ENCODE results near the gene BRD3OS. TPM values are rescaled to one million over a fixed set of nuclear protein-coding genes. Genes with fewer than 3 reads are reported as not detected.
A peak's percentile ranks its signal among the peaks of the same experiment; 100 is the strongest.

Gene BRD3OS
- total RNA-seq, 1 experiment from 2014 or later, result 16.2 TPM

- TF ChIP-seq E2F5 (CRISPR knock-in tag; IDR thresholded peaks at IDR 0.05), result no peak
Observed at GRCh38 chr9:133994353-133995011, 30.8 kb upstream of the BRD3OS start (continued).

- Mint-ChIP-seq H3K4me1 (peaks cover 18% of the 10 kb centered on the region), H3K27ac (no peak overlapping the region)
- TF ChIP-seq NR1H2 (CRISPR knock-in tag; IDR thresholded peaks at IDR 0.05), result no peak
- TF ChIP-seq CREB1 (CRISPR knock-in tag; IDR thresholded peaks at IDR 0.05), result no peak
- no peak for TF ChIP-seq USF2 (CRISPR knock-in tag; IDR thresholded peaks at IDR 0.05)
- no peak for TF ChIP-seq STAT6 (CRISPR knock-in tag; conservative IDR thresholded peaks at IDR 0.05; ENCODE audit: low read depth)
- TF ChIP-seq FOXJ3 (CRISPR knock-in tag; IDR thresholded peaks at IDR 0.05; ENCODE audit: borderline replicate concordance), result no peak
- TF ChIP-seq ZNF396 (CRISPR knock-in tag; IDR thresholded peaks at IDR 0.05; ENCODE audit: borderline replicate concordance), result no peak
- no peak for TF ChIP-seq TEAD4 (CRISPR knock-in tag; IDR thresholded peaks at IDR 0.05)
- TF ChIP-seq ZBTB43 (CRISPR knock-in tag; IDR thresholded peaks at IDR 0.05), result no peak
- TF ChIP-seq SP1 (CRISPR knock-in tag; conservative IDR thresholded peaks at IDR 0.05), result no peak
- TF ChIP-seq ATF1 (CRISPR knock-in tag; IDR thresholded peaks at IDR 0.05), result no peak
- TF ChIP-seq NR3C1 (CRISPR knock-in tag; conservative IDR thresholded peaks at IDR 0.05; ENCODE audit: low read depth), result no peak
- no peak for TF ChIP-seq SMAD4 (CRISPR knock-in tag; IDR thresholded peaks at IDR 0.05)
- no peak for TF ChIP-seq ETV6 (CRISPR knock-in tag; IDR thresholded peaks at IDR 0.05)
- no peak for TF ChIP-seq E2F4 (CRISPR knock-in tag; IDR thresholded peaks at IDR 0.05; ENCODE audit: borderline replicate concordance, low read depth)
- TF ChIP-seq E2F1 (CRISPR knock-in tag; IDR thresholded peaks at IDR 0.05), result no peak
- no peak for TF ChIP-seq AFF4 (CRISPR knock-in tag; IDR thresholded peaks at IDR 0.05; ENCODE audit: borderline replicate concordance)
- TF ChIP-seq CTCF (IDR thresholded peaks at IDR 0.05), result no peak
- TF ChIP-seq MXD4 (CRISPR knock-in tag; IDR thresholded peaks at IDR 0.05; ENCODE audit: borderline replicate concordance), result no peak
- no peak for TF ChIP-seq ELF4 (CRISPR knock-in tag; IDR thresholded peaks at IDR 0.05; ENCODE audit: low read depth)
Observed at GRCh38 chr9:133995012-133995896, 30.0 kb upstream of the BRD3OS start.

More at GRCh38 chr9:133995012-133995896, 30.0 kb upstream of the BRD3OS start:
- H3K27me3 Mint-ChIP-seq (ENCODE audit: low read depth), result no peaks in the 10 kb centered on the region; the same call in 1 of the 2 replicates
- no peaks in the 10 kb centered on the region for H3K36me3 Mint-ChIP-seq
- DNase-seq (ENCODE audit: low spot score) (peak; percentile 35), ATAC-seq (no peak)
- CTCF ChIA-PET, result interaction anchor here (0.6 to 3.7 kb wide), 19 partner anchors 10 to 468 kb away, joined by 3 to 80 read pairs (median 6); partner anchors contain the start of genes BRD3OS and SARDH
- H3K4me3 Mint-ChIP-seq, result no peak overlapping the region
- POLR2A ChIA-PET, result no interaction called here
- no peaks in the 10 kb centered on the region for H3K9me3 Mint-ChIP-seq

Measured in WTC11 (cell line).